OCI-LY3 (cell line): ENCODE data around the gene TVP23B.

Experiments
- EZH2phosphoT487 ChIP-seq: fragments of 200-600 bp; shearing (Covaris generic); IDR thresholded peaks from 2 replicates; pipeline ENCODE4 v1.6.1; 2018; ENCODE audit warnings: antibody characterized with exemption, mixed run types, low read depth
- TF ChIP-seq, protein P1 (sequence below): fragments of 200-600, 300-600 bp; sonication (generic); IDR thresholded peaks from 2 replicates; pipeline ENCODE4 v1.5.1; 2014; ENCODE audit warnings: antibody characterized with exemption, low read length, low read depth

DNA sequence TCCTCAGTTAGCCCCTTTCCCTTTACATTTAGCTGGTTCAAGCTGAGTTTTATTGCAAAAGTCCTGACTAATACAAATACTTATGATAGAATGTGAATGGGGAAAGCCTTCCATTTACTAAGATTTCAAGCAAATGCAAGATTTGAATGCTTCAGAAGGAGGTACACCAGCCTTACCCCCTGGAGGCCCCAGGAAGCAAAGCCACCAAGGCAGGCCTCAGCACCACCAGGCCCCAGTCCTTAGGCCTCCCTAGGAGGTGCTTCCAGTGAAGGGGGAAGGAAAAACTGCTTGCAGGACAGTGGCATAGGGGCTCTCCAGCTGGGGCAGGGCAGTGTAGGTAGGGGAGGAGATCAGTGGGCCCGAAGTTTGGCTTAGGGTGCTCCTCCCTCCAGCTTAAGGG is 69.7 kb downstream of the TVP23B start:
- TF ChIP-seq, protein P1, sequence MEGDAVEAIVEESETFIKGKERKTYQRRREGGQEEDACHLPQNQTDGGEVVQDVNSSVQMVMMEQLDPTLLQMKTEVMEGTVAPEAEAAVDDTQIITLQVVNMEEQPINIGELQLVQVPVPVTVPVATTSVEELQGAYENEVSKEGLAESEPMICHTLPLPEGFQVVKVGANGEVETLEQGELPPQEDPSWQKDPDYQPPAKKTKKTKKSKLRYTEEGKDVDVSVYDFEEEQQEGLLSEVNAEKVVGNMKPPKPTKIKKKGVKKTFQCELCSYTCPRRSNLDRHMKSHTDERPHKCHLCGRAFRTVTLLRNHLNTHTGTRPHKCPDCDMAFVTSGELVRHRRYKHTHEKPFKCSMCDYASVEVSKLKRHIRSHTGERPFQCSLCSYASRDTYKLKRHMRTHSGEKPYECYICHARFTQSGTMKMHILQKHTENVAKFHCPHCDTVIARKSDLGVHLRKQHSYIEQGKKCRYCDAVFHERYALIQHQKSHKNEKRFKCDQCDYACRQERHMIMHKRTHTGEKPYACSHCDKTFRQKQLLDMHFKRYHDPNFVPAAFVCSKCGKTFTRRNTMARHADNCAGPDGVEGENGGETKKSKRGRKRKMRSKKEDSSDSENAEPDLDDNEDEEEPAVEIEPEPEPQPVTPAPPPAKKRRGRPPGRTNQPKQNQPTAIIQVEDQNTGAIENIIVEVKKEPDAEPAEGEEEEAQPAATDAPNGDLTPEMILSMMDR = no peak
- no peak for TF ChIP-seq EZH2phosphoT487
